Measurements from ENCODE around the gene CREG2. TPM values are rescaled to one million over a fixed set of nuclear protein-coding genes. Genes with fewer than 3 reads are reported as not detected.

The CREG2 gene
- total RNA-seq, 4 donors from 2014 or later, result 0.04 to 0.54 TPM; not detected in 2

DNA sequence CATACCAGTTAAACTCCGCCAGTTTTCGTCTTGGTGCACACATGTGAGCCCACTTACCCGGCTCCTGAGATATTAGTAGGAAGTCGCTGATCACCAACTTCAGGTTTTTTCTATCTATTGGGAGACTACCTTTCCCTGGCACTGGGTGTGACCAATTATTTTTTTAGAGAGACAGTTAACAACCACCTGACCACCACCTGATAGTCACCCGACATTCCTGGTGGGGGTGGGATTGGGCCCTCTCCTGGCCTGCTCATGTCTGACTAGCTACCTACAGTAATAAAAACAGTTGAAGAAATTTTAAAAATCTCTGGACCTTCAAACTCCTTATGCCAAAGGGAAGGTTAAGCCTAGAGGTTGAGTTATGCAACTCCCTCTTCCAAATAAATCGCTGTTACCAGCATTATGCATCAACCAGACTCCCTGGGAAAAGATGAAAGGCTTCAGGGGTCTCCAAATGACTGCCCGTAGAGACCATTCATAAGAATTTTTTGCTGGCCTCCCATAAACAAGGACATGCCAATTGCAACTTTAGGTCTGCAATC lies 27.8 kb downstream of the CREG2 start:
- Histone ChIP-seq H3K9me3 (no peaks in the 10 kb centered on the region), H3K4me1 (no peaks in the 10 kb centered on the region), H3K36me3 (no peaks in the 10 kb centered on the region), H3K27me3 (no peaks in the 10 kb centered on the region), H3K27ac (no peak overlapping the region), H3K4me3 (no peak overlapping the region)
- no peak for ATAC-seq
- TF ChIP-seq EP300 (IDR thresholded peaks at IDR 0.05) (no peak), POLR2A (IDR thresholded peaks at IDR 0.05) (no peak), POLR2AphosphoS5 (IDR thresholded peaks at IDR 0.05) (no peak)
- TF ChIP-seq, protein P1, sequence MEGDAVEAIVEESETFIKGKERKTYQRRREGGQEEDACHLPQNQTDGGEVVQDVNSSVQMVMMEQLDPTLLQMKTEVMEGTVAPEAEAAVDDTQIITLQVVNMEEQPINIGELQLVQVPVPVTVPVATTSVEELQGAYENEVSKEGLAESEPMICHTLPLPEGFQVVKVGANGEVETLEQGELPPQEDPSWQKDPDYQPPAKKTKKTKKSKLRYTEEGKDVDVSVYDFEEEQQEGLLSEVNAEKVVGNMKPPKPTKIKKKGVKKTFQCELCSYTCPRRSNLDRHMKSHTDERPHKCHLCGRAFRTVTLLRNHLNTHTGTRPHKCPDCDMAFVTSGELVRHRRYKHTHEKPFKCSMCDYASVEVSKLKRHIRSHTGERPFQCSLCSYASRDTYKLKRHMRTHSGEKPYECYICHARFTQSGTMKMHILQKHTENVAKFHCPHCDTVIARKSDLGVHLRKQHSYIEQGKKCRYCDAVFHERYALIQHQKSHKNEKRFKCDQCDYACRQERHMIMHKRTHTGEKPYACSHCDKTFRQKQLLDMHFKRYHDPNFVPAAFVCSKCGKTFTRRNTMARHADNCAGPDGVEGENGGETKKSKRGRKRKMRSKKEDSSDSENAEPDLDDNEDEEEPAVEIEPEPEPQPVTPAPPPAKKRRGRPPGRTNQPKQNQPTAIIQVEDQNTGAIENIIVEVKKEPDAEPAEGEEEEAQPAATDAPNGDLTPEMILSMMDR (IDR thresholded peaks at IDR 0.05), result no peak
- 81 to 83% methylated on average over 3 to 7 of the region's 7 CpGs for WGBS, 2 donors (ENCODE audit: low coverage in 1 of 2)

DNA sequence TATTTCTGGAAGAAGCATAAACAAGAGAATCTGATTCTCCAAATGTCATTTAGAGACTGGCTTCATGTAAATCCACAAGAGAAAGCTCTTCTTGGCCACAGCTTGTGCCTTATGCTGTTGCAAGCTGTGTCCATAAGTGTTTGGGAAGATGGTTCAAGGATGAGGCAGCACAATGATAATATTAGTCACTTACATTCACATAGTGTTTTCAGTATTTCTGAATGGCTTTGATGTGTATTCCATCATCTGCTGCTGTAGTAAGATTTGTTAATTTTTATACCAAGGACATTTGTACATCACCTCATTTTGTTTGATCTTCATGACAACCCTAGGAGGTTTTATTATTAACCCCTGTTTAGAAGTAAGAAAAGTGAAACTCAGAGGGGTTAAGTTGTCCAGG lies 29.9 kb downstream of the CREG2 start:
- H3K36me3 ChIP-seq, result no peaks in the 10 kb centered on the region
- no peaks in the 10 kb centered on the region for H3K9me3 ChIP-seq
- H3K4me3 ChIP-seq, result no peak overlapping the region
- H3K27ac ChIP-seq, result no peak overlapping the region
- no peaks in the 10 kb centered on the region for H3K27me3 ChIP-seq
- TF ChIP-seq EP300 (IDR thresholded peaks at IDR 0.05) (no peak), POLR2A (IDR thresholded peaks at IDR 0.05) (no peak), POLR2AphosphoS5 (IDR thresholded peaks at IDR 0.05) (no peak)
- TF ChIP-seq, protein P1 (IDR thresholded peaks at IDR 0.05), result no peak
- H3K4me1 ChIP-seq, result no peaks in the 10 kb centered on the region
- ATAC-seq, result no peak

DNA sequence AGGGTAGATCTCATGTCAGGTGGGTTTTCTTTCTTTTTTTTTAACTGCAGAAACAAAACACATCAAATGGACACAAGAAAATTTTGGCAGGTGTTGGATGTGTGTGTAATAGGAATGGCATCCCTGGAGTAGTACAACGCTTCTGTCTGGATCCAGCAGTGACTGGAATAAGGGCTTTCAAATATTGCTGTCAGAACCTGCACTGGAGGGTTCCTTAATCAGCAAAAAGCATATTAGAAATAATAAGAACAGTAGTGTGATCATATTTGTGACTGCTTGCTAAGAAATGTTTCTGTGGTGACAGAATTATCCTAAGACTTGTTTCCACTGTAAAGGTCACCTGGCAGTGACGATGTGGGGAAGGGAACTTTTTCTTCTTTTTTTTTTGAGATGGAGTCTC lies 30.8 kb downstream of the CREG2 start:
- Histone ChIP-seq H3K27ac (no peak overlapping the region), H3K27me3 (no peaks in the 10 kb centered on the region), H3K4me3 (no peak overlapping the region), H3K4me1 (no peaks in the 10 kb centered on the region), H3K9me3 (no peaks in the 10 kb centered on the region), H3K36me3 (no peaks in the 10 kb centered on the region)
- WGBS, 2 donors (ENCODE audit: low coverage in 1 of 2), result 29 to 46% methylated on average over 2 of the region's 2 CpGs
- TF ChIP-seq POLR2A (IDR thresholded peaks at IDR 0.05), result no peak
- TF ChIP-seq, protein P1 (IDR thresholded peaks at IDR 0.05), result no peak
- no peak for TF ChIP-seq POLR2AphosphoS5 (IDR thresholded peaks at IDR 0.05)
- no peak for TF ChIP-seq EP300 (IDR thresholded peaks at IDR 0.05)
- ATAC-seq, result no peak

DNA sequence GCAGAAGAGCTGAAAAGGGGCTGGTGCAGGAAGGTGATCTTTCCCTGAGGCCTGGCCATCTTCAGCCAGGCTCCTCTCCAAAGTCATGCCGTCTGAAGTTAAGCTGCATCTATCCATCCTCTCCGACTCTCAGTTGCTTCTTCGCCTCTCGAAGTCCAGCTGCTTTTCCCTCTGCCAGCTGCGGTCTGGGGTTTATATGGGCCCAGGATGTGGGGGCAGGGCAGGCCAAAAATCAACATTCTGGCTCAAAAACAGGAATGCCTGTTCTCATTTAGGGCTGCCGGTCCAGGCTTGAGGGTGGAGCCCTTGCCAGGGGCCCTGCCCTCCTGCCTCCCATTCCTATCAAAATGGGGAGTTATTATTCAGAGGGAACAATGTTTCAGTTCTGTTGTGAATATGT lies 31.2 kb downstream of the CREG2 start:
- Histone ChIP-seq H3K4me3 (no peak overlapping the region), H3K36me3 (no peaks in the 10 kb centered on the region), H3K27me3 (no peaks in the 10 kb centered on the region), H3K9me3 (no peaks in the 10 kb centered on the region), H3K4me1 (no peaks in the 10 kb centered on the region), H3K27ac (no peak overlapping the region)
- WGBS, 2 donors (ENCODE audit: low coverage in 1 of 2), result 17 to 75% methylated on average over 1 to 6 of the region's 6 CpGs
- no peak for ATAC-seq
- TF ChIP-seq, protein P1 (IDR thresholded peaks at IDR 0.05), result no peak
- TF ChIP-seq POLR2A (IDR thresholded peaks at IDR 0.05) (no peak), POLR2AphosphoS5 (IDR thresholded peaks at IDR 0.05) (no peak)

DNA sequence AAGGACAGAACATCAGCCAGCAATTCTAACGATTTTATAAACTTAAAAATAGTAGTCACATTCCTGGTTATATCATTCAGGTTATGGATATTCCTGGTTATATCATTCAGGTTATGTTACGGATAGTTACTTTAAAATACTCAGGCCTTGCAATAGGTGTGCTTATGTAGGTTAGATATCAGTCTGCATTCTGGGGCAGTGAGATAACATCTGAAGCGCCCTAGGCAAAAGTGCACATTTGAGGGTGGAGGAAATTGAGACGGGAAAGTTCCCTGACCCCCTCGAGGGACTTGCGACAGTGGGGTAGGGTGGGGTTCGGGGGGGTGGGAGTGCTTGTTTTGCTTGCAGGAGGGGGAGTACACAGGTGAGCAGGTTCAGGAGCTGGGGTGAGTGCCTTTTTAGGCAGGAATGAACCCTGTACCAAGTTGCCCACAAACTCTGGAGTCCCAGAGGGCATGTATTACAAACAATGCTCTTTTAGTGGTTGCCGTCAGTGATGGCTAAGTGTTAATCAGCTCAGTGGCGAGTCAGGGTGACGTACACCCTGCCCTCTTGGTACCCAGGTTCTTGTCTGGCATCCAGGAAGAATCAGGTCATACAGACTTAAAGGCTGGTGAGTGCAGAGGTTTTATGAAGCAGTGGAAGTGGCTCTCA lies 31.8 kb downstream of the CREG2 start:
- no peak for ATAC-seq

More for the DNA sequence above, 31.8 kb downstream of the CREG2 start:
- 67 to 90% methylated on average over 3 to 8 of the region's 10 CpGs for WGBS, 2 donors (ENCODE audit: low coverage in 1 of 2)
- no peak overlapping the region for H3K4me3 ChIP-seq
- TF ChIP-seq, protein P1 (IDR thresholded peaks at IDR 0.05), result no peak
- TF ChIP-seq EP300 (IDR thresholded peaks at IDR 0.05) (no peak), POLR2AphosphoS5 (IDR thresholded peaks at IDR 0.05) (no peak), POLR2A (IDR thresholded peaks at IDR 0.05) (no peak)
- no peak overlapping the region for H3K27ac ChIP-seq
- no peaks in the 10 kb centered on the region for H3K36me3 ChIP-seq
- H3K27me3 ChIP-seq, result no peaks in the 10 kb centered on the region
- H3K9me3 ChIP-seq, result no peaks in the 10 kb centered on the region
- H3K4me1 ChIP-seq, result no peaks in the 10 kb centered on the region
